Endothelial cell of umbilical vein (primary cell): Measurements from ENCODE around the gene GTPBP4. TPM values are rescaled to one million over a fixed set of nuclear protein-coding genes. Genes with fewer than 3 reads are reported as not detected.
A peak's percentile ranks its signal among the peaks of the same experiment; 100 is the strongest.

ENCODE experiments used
- BruUV-seq: library from RNA; stranded (reverse); fragments of 400-500 nt; replicated peaks from 2 replicates; lab custom pipeline; 2021; lab: Mats Ljungman, UMichigan
- CTCF ChIA-PET: fragments of 300-600, 350-600 bp; sonication (Branson Sonifier 250); formaldehyde crosslinking; loops from one replicate; lab custom pipeline; 2021; ENCODE audit warnings: antibody characterized with exemption, inconsistent platforms; lab: Charles Lee
- POLR2A ChIA-PET: fragments of 300-600, 350-600 bp; sonication (Branson Sonifier 250); formaldehyde crosslinking; loops from one replicate; lab custom pipeline; 2021; ENCODE audit warnings: antibody characterized with exemption, inconsistent platforms; lab: Charles Lee
- DNase-seq: peaks from one replicate; pipeline ENCODE4 v3.0.0-alpha.2; 2011; ENCODE audit warnings: low read depth, low spot score
- FAIRE-seq: peaks from 2 replicates; lab custom pipeline; 2011; peaks lifted over from hg19 to GRCh38; lab: Jason Lieb, UNC
- H2AFZ ChIP-seq: 2 replicates; pipeline ENCODE4 v1.6.0; 2012; ENCODE audit warnings: low read depth, low read length, control low read depth, inconsistent platforms
- H3K27ac ChIP-seq: 2 replicates; pipeline ENCODE4 v1.5.1; 2011; ENCODE audit warnings: low read depth, mild to moderate bottlenecking, control low read depth, low read length, moderate library complexity; ENCODE audit not compliant: insufficient read depth
- H3K27me3 ChIP-seq, 2 experiments: 2 replicates each; pipeline versions ENCODE4 v1.6.0 to v1.6.1; 2011; ENCODE audit warnings: low read length in 2 of 2, mixed read lengths in 1 of 2; ENCODE audit not compliant: control insufficient read depth in 2 of 2, insufficient read depth in 2 of 2
- H3K36me3 ChIP-seq, 2 experiments: 2 replicates in 1 of 2; 3 replicates in 1 of 2; pipeline ENCODE4 v1.5.1; 2011; ENCODE audit warnings: low read length in 2 of 2, mild to moderate bottlenecking in 1 of 2, moderate library complexity in 1 of 2; ENCODE audit not compliant: control insufficient read depth in 2 of 2, insufficient read depth in 2 of 2; ENCODE audit errors: extremely low read depth in 1 of 2
- H3K4me1 ChIP-seq: 3 replicates; pipeline ENCODE4 v1.5.1; 2011; ENCODE audit warnings: mild to moderate bottlenecking, low read length; ENCODE audit not compliant: control insufficient read depth, insufficient read depth; ENCODE audit errors: extremely low read depth
- H3K4me2 ChIP-seq: 2 replicates; pipeline ENCODE4 v1.6.1; 2011; ENCODE audit warnings: low read length, control low read depth, mixed read lengths; ENCODE audit not compliant: insufficient read depth
- H3K4me3 ChIP-seq, 3 experiments: fragments of 200-600 bp in 1 of 3; sonication (generic), shearing (Covaris generic) in 1 of 3; replicated peaks in 1 of 3; 2 replicates each; pipeline ENCODE4 v1.5.1; 2011 to 2016; ENCODE audit warnings: control low read depth in 3 of 3, low read length in 3 of 3, mild to moderate bottlenecking in 2 of 3, inconsistent platforms in 1 of 3, low read depth in 1 of 3, moderate library complexity in 1 of 3; ENCODE audit not compliant: insufficient read depth in 1 of 3
- H3K79me2 ChIP-seq: 2 replicates; pipeline ENCODE4 v1.6.0; 2012; ENCODE audit warnings: low read length, inconsistent platforms; ENCODE audit not compliant: control insufficient read depth, insufficient read depth
- H3K9ac ChIP-seq: replicated peaks from 2 replicates; pipeline ENCODE3; 2011; ENCODE audit warnings: low read length, control low read depth; ENCODE audit not compliant: insufficient read depth; ENCODE audit errors: extremely low read depth
- H3K9me1 ChIP-seq: replicated peaks from 3 replicates; pipeline ENCODE4 v1.6.0; 2011; ENCODE audit warnings: mild to moderate bottlenecking, low read length; ENCODE audit not compliant: control insufficient read depth, insufficient read depth; ENCODE audit errors: extremely low read depth
- H3K9me3 ChIP-seq: replicated peaks from 2 replicates; pipeline ENCODE4 v1.5.1; 2012; ENCODE audit warnings: low read length, inconsistent platforms; ENCODE audit not compliant: control insufficient read depth, insufficient read depth
- H4K20me1 ChIP-seq: replicated peaks from 2 replicates; pipeline ENCODE3; 2011; ENCODE audit warnings: mild to moderate bottlenecking, low read length; ENCODE audit not compliant: control insufficient read depth, insufficient read depth; ENCODE audit errors: extremely low read depth
- FOS ChIP-seq: IDR thresholded peaks from 2 replicates; pipeline ENCODE4 v1.6.1; 2011; ENCODE audit warnings: mild to moderate bottlenecking, low read length, moderate library complexity, borderline replicate concordance; ENCODE audit not compliant: insufficient read depth
- GATA2 ChIP-seq: IDR thresholded peaks from 2 replicates; pipeline ENCODE4 v1.7.0; 2011; ENCODE audit warnings: low read depth, mild to moderate bottlenecking, moderate library complexity, mixed read lengths, low read length; ENCODE audit not compliant: insufficient read length, insufficient read depth
- JUN ChIP-seq: IDR thresholded peaks from 2 replicates; pipeline ENCODE4 v1.6.1; 2011; ENCODE audit warnings: borderline replicate concordance, low read depth; ENCODE audit not compliant: insufficient read length, insufficient read depth
- MYC ChIP-seq: IDR thresholded peaks from one replicate; pipeline ENCODE4 v1.6.1; 2011; ENCODE audit warnings: mild to moderate bottlenecking, low read depth, low read length
- dilution Hi-C: fragments of 300-500 bp; cut with MboI; formaldehyde crosslinking; loops from one replicate; pipeline ENCODE4 v1.15.0; 2019; ENCODE audit warnings: low sequenced_read_pairs; ENCODE audit not compliant: extremely low pct_ligation_motif_present
- intact Hi-C: fragments of 100-400 bp; cut with micrococcal nuclease; formaldehyde crosslinking; loops from one replicate; pipeline ENCODE4 v1.10.0; 2022
- polyA plus RNA-seq, 4 experiments: library from polyadenylated mRNA; depleted of rRNA in 3 of 4; stranded (reverse) in 3 of 4; unstranded in 1 of 4; fragments of >200 nt; gene quantifications; 2 replicates each; pipeline versions ENCODE4 v1.2.1 to v1.2.3, GENCODE V29; 2011 to 2012; ENCODE audit warnings: missing spikeins in 1 of 4
- total RNA-seq: library from RNA; stranded (reverse); gene quantifications from 2 replicates; pipeline ENCODE4 v1.2.3, GENCODE V29; 2021
- TF ChIP-seq, protein P1 (sequence below), 2 donors: IDR thresholded peaks; 1 replicate in 1 of 2; 2 replicates in 1 of 2; pipeline ENCODE4 v1.5.1; 2011; ENCODE audit warnings: low read length in 2 of 2, mild to moderate bottlenecking in 2 of 2, moderate library complexity in 2 of 2, control low read depth in 1 of 2, inconsistent platforms in 1 of 2, low read depth in 1 of 2; ENCODE audit not compliant: insufficient read depth in 1 of 2; ENCODE audit errors: extremely low read depth in 1 of 2

The GTPBP4 gene
- total and polyA plus RNA-seq, 2 donors (not counting 3 experiments of a cell fraction or from before 2014, with no cell fraction given): 12.4 to 69.3 TPM

DNA sequence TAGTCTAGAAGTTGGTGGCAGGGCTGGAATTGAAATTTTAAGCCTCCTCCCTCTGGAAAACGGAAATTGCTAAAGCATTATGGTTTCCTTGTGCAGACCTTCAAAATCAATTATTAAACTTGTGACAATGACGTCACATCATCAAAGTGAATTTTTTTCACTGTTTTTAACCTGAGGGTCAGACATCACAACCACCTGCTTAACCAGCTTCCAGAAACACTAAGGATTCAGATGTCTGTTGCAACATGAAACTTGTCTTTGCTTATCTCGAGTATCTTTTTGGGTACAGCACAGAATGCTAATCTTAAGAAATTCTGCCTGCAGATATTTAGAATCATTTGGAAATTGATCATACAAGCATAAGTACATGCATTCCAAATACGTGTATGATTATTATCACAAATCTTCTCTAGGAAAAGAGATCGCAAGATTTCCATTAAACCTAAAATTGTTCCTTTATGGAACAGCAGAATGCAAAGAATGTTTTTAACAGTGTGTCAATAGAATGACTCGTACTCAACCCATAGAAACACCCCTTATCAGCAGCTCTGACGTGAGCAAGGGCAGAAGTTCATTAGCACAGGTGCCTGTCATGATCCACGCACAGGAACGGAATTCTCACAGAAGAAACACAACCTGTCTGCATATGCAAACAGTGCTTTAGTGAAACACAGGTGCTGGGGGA lies 4.1 kb upstream of the GTPBP4 start:
- Histone ChIP-seq H4K20me1 (no peaks in the 10 kb centered on the region), H3K27me3 (no peaks in the 10 kb centered on the region), H3K27ac (no peak overlapping the region), H3K4me3 (no peak overlapping the region), H3K4me1 (peaks cover 7% of the 10 kb centered on the region), H3K9ac (no peak overlapping the region), H3K4me2 (no peak overlapping the region), H3K36me3 (no peaks in the 10 kb centered on the region), H3K79me2 (peaks cover 11% of the 10 kb centered on the region), H3K9me3 (no peaks in the 10 kb centered on the region), H2AFZ (no peak overlapping the region), H3K9me1 (no peaks in the 10 kb centered on the region)
- intact Hi-C loops (no loop called here), dilution Hi-C loops (no loop called here)
- DNase-seq (peak; percentile 15), FAIRE-seq (no peak)
- CTCF ChIA-PET: interaction anchor here (1.5 kb wide), 1 partner anchor 13 kb away, joined by 3 read pairs; no protein-coding TSS in a partner anchor
- no peak for TF ChIP-seq JUN
- TF ChIP-seq, protein P1, sequence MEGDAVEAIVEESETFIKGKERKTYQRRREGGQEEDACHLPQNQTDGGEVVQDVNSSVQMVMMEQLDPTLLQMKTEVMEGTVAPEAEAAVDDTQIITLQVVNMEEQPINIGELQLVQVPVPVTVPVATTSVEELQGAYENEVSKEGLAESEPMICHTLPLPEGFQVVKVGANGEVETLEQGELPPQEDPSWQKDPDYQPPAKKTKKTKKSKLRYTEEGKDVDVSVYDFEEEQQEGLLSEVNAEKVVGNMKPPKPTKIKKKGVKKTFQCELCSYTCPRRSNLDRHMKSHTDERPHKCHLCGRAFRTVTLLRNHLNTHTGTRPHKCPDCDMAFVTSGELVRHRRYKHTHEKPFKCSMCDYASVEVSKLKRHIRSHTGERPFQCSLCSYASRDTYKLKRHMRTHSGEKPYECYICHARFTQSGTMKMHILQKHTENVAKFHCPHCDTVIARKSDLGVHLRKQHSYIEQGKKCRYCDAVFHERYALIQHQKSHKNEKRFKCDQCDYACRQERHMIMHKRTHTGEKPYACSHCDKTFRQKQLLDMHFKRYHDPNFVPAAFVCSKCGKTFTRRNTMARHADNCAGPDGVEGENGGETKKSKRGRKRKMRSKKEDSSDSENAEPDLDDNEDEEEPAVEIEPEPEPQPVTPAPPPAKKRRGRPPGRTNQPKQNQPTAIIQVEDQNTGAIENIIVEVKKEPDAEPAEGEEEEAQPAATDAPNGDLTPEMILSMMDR (IDR thresholded peaks at IDR 0.05; ENCODE audit: extremely low read depth in 1 of 2, insufficient read depth in 1 of 2, low read depth in 1 of 2, low read length in 2 of 2): no peak
- peak; percentile 26 for TF ChIP-seq FOS
- peak; percentile 47 for TF ChIP-seq GATA2
- POLR2A ChIA-PET: no interaction called here
- BruUV-seq: no TSS peak

DNA sequence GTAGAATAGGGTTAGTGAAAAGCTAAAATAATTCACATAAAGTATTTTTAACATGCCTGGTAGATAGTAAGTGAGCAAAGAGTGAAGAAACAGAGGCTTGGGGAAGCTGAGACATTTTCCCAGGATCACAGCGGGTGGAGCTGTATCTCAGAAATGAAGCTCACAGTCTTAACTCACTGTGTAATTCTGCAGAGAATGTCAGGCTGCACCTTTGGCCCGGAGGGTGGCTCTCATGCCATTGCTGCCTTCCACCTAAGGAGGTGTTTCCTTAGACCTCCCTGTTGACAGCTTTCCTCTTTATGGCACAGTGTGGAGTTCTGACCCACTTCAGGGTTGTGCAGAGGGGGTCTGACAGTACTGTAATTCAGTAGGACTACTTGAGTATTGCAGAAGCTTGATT lies 2.9 kb upstream of the GTPBP4 start:
- dilution Hi-C loops (no loop called here), intact Hi-C loops (loop anchor here (5.0 kb wide), 1 partner anchor 62 kb away; the partner anchor contains the start of gene IDI1)
- no TSS peak for BruUV-seq
- no peaks in the 10 kb centered on the region for H3K9me3 ChIP-seq
- DNase-seq (no peak), FAIRE-seq (no peak)
- H2AFZ ChIP-seq: no peak overlapping the region
- no peaks in the 10 kb centered on the region for H3K36me3 ChIP-seq
- ChIA-PET CTCF (no interaction called here), POLR2A (no interaction called here)
- no peaks in the 10 kb centered on the region for H3K9me1 ChIP-seq
- H3K27me3 ChIP-seq: no peaks in the 10 kb centered on the region
- peaks cover 24% of the 10 kb centered on the region for H3K79me2 ChIP-seq
- TF ChIP-seq JUN: no peak
- TF ChIP-seq FOS: no peak
- TF ChIP-seq MYC: no peak
- no peak overlapping the region for H3K27ac ChIP-seq
- H3K4me3 ChIP-seq: no peak overlapping the region
- no peak overlapping the region for H3K4me2 ChIP-seq
- H3K9ac ChIP-seq: no peak overlapping the region
- H3K4me1 ChIP-seq: peaks cover 13% of the 10 kb centered on the region
- no peaks in the 10 kb centered on the region for H4K20me1 ChIP-seq
